Prostate gland (tissue), 2 donors: ENCODE measurements around the gene TJAP1. TPM values are rescaled to one million over a fixed set of nuclear protein-coding genes. Genes with fewer than 3 reads are reported as not detected.
"Not testable (repeated sequence)": the region's sequence is repeated elsewhere in the genome, so short reads cannot be mapped to it uniquely, and the experiment has no call there.

Source experiments
- DNase-seq: peaks from one replicate; pipeline ENCODE4 v3.0.0-alpha.2; 2019; ENCODE audit warnings: low spot score
- H3K27ac ChIP-seq, 2 donors: fragments of 200-600 bp; sonication (generic); 2 replicates each; pipeline ENCODE4 v1.5.1; 2017 to 2019
- H3K27me3 ChIP-seq: fragments of 200-600 bp; sonication (generic); replicated peaks from 2 replicates; pipeline ENCODE4 v1.5.1; 2019; ENCODE audit not compliant: insufficient read depth
- H3K36me3 ChIP-seq, 2 donors: fragments of 200-600 bp; sonication (generic); 1 replicate in 1 of 2; 2 replicates in 1 of 2; pipeline versions ENCODE4 v1.5.1 to v1.8.1; 2017 to 2019
- H3K4me1 ChIP-seq: fragments of 200-600 bp; sonication (generic); replicated peaks from 2 replicates; pipeline ENCODE4 v1.5.1; 2019
- H3K4me3 ChIP-seq, 2 donors: fragments of 200-600 bp; sonication (generic); 2 replicates each; pipeline ENCODE4 v1.5.1; 2017 to 2019
- H3K9me3 ChIP-seq: fragments of 200-600 bp; sonication (generic); 2 replicates; pipeline ENCODE4 v1.5.1; 2017
- CTCF ChIP-seq, 4 experiments: fragments of 200-600 bp in 2 of 4; fragments of 450-650 bp in 2 of 4; sonication (generic) in 2 of 4; IDR thresholded peaks; 1 replicate in 3 of 4; 2 replicates in 1 of 4; pipeline ENCODE4 v1.5.1; 2016 to 2019; ENCODE audit warnings: antibody characterized with exemption in 4 of 4, mild to moderate bottlenecking in 2 of 4, moderate library complexity in 2 of 4
- POLR2A ChIP-seq: fragments of 450-650 bp; IDR thresholded peaks from one replicate; pipeline ENCODE4 v1.6.1; 2016; ENCODE audit warnings: antibody characterized with exemption, mild to moderate bottlenecking
- POLR2AphosphoS5 ChIP-seq: sonication (generic); formaldehyde crosslinking; IDR thresholded peaks from one replicate; pipeline ENCODE4 v1.6.1; 2017; ENCODE audit warnings: antibody characterized with exemption
- WGBS: methylation state at CpG from one replicate; pipeline ENCODE4 v1.1.5; 2018; 5-methylcytosine and 5-hydroxymethylcytosine counted together
- intact Hi-C: fragments of 100-400 bp; cut with DNase I; formaldehyde crosslinking; loops from one replicate; pipeline ENCODE4 v1.14.2; 2022
- total RNA-seq, 2 donors: library from RNA; depleted of rRNA; stranded (reverse); fragments of >200 nt; gene quantifications; one replicate each; pipeline ENCODE4 v1.1.0, GENCODE V29; 2016

TJAP1 gene
- total RNA-seq, 2 donors from 2014 or later, result 29.1 to 51.6 TPM

DNA sequence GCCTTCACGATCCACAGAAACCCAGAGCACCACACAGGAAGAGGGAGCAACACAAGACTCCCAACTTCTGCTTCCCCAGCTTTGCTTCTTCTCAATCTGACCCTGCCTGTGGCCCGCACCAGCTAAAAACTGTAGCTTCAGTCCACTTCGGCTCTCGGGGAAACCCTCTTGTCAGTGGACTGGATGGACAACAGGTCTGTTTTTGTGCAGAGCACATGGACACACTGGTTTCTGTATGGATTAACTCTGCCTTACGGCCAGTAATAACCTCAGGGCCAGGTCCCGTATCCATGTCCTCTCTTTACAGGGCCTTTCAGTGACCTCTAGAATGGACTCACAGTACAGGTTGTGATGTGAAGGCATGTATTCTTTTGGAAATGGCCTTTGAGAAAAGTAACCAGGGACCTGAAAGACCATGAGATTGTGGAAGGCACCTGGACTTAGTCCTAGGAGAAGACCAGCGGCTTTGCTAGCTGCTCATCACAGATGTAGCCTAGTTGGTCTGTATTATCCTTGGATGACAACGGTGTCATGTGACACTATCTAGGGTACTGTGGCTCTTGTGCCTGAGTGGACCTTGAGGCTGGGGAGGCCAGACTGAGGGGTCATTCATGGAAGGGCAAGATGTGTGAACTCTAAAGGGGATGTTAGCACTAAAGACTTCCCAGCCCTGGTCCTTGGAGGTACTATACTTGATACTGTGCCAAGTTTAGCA is 45.3 kb downstream of the TJAP1 start:
- WGBS, result 78% methylated on average over 8 of the region's 8 CpGs
- Histone ChIP-seq H3K4me3 (no peak overlapping the region), H3K27ac (no peak overlapping the region), H3K27me3 (no peaks in the 10 kb centered on the region), H3K4me1 (no peaks in the 10 kb centered on the region), H3K36me3 (peaks cover 0 to 9% of the 10 kb centered on the region in 2 donors), H3K9me3 (no peaks in the 10 kb centered on the region)
- intact Hi-C loops, result no loop called here
- no peak for TF ChIP-seq POLR2A
- TF ChIP-seq POLR2AphosphoS5, result no peak
- TF ChIP-seq CTCF (IDR thresholded peaks at IDR 0.05), result no peak
- no peak for DNase-seq

DNA sequence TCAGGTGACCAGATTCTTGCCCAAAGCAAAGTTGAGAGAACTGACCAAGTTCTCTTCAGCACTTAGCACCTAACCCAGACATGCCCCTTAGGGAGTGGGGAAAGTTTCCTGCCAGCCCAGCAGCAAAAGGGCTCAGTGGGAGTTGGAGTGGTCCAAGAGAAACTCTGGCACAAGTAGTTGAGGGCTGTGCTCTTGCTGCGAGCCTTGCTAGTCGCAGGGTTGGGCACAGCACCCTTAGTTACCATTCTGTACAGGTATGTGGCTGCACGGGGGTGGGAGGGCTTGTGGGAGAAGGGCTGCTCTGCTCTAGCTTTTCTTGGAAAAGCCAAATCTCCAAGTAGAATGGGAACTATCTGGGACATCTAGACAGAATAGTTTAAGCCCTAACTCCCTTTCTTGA is 45.9 kb downstream of the TJAP1 start:
- H3K9me3 ChIP-seq, result no peaks in the 10 kb centered on the region
- H3K36me3 ChIP-seq, result peaks cover 0 to 12% of the 10 kb centered on the region in 2 donors
- no peaks in the 10 kb centered on the region for H3K4me1 ChIP-seq
- no peak overlapping the region for H3K27ac ChIP-seq
- DNase-seq, result no peak
- H3K4me3 ChIP-seq, result no peak overlapping the region
- intact Hi-C loops, result no loop called here
- 91% methylated on average over 3 of the region's 3 CpGs for WGBS
- TF ChIP-seq CTCF (IDR thresholded peaks at IDR 0.05) (no peak), POLR2AphosphoS5 (no peak), POLR2A (no peak)
- no peaks in the 10 kb centered on the region for H3K27me3 ChIP-seq

DNA sequence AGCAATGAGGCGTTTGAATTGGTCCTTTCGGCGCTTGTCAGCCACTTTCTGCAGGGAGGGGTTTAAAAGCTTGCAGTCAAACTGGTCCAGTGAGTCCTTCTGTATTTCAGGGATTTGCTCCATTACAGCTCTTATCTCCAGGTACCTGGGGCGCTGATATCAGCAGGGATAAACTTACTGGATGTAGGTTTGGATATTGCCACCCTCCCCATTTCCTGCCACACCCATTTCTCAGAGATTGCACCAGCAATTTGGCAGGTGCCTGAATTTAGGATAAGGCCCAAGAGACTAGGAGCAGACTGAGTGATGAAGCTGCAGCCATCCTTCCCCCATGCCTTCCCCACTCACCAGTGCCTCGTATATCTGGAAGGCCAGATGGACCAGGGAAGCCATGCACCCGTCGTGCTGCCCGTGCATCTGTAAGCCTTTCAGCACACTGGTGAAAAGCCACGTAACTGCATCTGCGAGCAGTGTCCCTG is 47.2 kb downstream of the TJAP1 start:
- Histone ChIP-seq H3K4me3 (no peak overlapping the region), H3K9me3 (no peaks in the 10 kb centered on the region), H3K27me3 (no peaks in the 10 kb centered on the region), H3K36me3 (peaks cover 0 to 20% of the 10 kb centered on the region in 2 donors), H3K27ac (no peak overlapping the region), H3K4me1 (no peaks in the 10 kb centered on the region)
- intact Hi-C loops, result no loop called here
- WGBS, result 80% methylated on average over 10 of the region's 10 CpGs
- no peak for TF ChIP-seq CTCF (IDR thresholded peaks at IDR 0.05)
- TF ChIP-seq POLR2A, result no peak
- no peak for TF ChIP-seq POLR2AphosphoS5
- no peak for DNase-seq

DNA sequence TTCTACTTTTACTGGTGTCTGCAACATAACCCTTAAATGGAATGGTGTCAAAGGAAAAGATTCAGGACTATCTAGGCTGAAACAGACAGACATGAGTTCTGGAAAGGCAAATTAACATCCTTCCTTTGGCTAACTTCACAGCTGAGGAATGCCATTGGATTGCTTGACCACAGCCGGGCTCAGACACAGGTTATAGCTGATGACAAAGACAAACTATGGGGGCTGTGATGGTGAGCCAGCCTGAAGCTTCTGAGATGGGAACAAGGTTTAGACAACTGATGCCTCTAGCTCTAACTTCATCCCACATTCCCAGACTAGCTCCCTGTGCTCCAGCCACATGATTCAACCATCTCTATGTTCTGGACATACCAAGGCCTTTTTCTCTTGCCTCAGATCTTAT is 54.8 kb downstream of the TJAP1 start:
- Histone ChIP-seq H3K9me3 (no peaks in the 10 kb centered on the region), H3K4me3 (no peak overlapping the region), H3K4me1 (no peaks in the 10 kb centered on the region), H3K27me3 (no peaks in the 10 kb centered on the region), H3K36me3 (peaks cover 0 to 11% of the 10 kb centered on the region in 2 donors), H3K27ac (no peak overlapping the region)
- TF ChIP-seq POLR2A (no peak), POLR2AphosphoS5 (no peak)
- DNase-seq, result no peak
- intact Hi-C loops, result no loop called here
- 81% methylated on average over 1 of the region's 1 CpG for WGBS

DNA sequence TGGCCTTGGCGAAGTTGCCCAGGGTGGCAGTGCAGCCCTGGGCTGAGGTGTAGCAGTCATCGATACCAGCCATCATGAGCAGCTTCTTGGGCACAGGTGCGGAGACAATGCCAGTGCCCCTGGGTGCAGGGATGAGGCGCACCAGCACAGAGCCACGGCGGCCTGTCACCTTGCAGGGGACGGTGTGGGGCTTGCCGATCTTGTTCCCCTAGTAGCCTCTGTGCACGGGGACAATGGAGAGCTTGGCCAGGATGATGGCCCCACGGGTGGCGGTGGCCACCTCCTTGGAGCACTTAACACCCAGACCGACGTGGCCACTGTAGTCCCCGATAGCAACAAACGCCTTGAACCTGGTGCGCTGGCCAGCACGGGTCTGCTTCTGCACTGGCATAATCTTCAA is 61.6 kb downstream of the TJAP1 start:
- WGBS, result 94% methylated on average over 17 of the region's 17 CpGs
- intact Hi-C loops, H3K36me3 ChIP-seq, DNase-seq, H3K9me3 ChIP-seq, H3K27me3 ChIP-seq, H3K4me3 ChIP-seq, H3K27ac ChIP-seq, H3K4me1 ChIP-seq: not testable (repeated sequence)

DNA sequence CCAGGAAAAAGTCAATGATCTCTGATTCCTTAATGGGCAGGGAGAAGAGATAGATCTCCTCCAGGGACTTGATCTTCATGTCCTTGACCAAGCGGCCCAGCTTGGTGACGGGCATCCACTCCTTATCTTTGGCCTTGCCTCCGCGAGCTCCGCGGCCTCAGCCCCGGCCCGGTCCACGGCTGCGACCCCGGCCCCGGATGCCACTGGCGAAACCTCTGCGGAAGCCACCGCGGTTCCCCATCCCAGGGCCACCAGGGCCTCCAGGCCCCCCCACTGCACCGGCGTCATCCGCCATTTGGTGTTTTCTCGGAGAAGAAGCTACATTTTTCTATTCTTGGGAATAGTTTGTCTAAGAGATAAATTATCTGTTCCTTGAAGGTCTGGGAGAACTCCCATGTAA is 62.0 kb downstream of the TJAP1 start:
- WGBS, result 96% methylated on average over 20 of the region's 20 CpGs
- DNase-seq, H3K36me3 ChIP-seq, H3K27me3 ChIP-seq, H3K9me3 ChIP-seq, H3K4me1 ChIP-seq, intact Hi-C loops, H3K27ac ChIP-seq, H3K4me3 ChIP-seq: not testable (repeated sequence)
